Stomach (tissue), 4 donors: ENCODE measurements around the gene PSMA6.

Experiments
- POLR2A ChIP-seq, 4 donors: fragments of 450-650 bp; IDR thresholded peaks; one replicate each; pipeline ENCODE4 v1.6.1; 2016; ENCODE audit warnings: antibody characterized with exemption in 4 of 4, control low read depth in 2 of 4, mild to moderate bottlenecking in 1 of 4, moderate library complexity in 1 of 4
- POLR2AphosphoS5 ChIP-seq, 3 donors: sonication (generic); formaldehyde crosslinking; IDR thresholded peaks; one replicate each; pipeline ENCODE4 v1.6.1; 2016; ENCODE audit warnings: antibody characterized with exemption in 3 of 3

- TF ChIP-seq POLR2AphosphoS5 (IDR thresholded peaks at IDR 0.05) (no peak), POLR2A (IDR thresholded peaks at IDR 0.05) (no peak)
Measured at GRCh38 chr14:35299708-35300107, 7.5 kb downstream of the PSMA6 start.
